Lower leg skin (tissue), 4 donors: ENCODE data around the gene ECM2. TPM values are rescaled to one million over a fixed set of nuclear protein-coding genes. Genes with fewer than 3 reads are reported as not detected.

ENCODE experiments used
- DNase-seq, 2 donors: peaks; one replicate each; pipeline ENCODE4 v3.0.0-alpha.2; 2019; ENCODE audit warnings: low spot score in 2 of 2
- H3K4me3 ChIP-seq: fragments of 200-600 bp; sonication (generic); 2 replicates; pipeline ENCODE4 v1.5.1; 2017; ENCODE audit warnings: mild to moderate bottlenecking, low read depth; ENCODE audit not compliant: poor library complexity, severe bottlenecking
- POLR2A ChIP-seq, 2 donors: fragments of 450-650 bp; IDR thresholded peaks; one replicate each; pipeline ENCODE4 v1.6.1; 2016 to 2017; ENCODE audit warnings: antibody characterized with exemption in 2 of 2, mild to moderate bottlenecking in 1 of 2, moderate library complexity in 1 of 2
- WGBS, 2 donors: methylation state at CpG; one replicate each; pipeline ENCODE4 v1.1.5; 2018; 5-methylcytosine and 5-hydroxymethylcytosine counted together
- intact Hi-C: fragments of 100-400 bp; cut with DNase I; formaldehyde crosslinking; loops from one replicate; pipeline ENCODE4 v1.15.0; 2023; ENCODE audit warnings: low total_unique reads
- total RNA-seq, 4 donors: library from RNA; depleted of rRNA; stranded (reverse); fragments of >200 nt; gene quantifications; one replicate each; pipeline ENCODE4 v1.1.0, GENCODE V29; 2016
- TF ChIP-seq, protein P1 (sequence below), 3 donors: fragments of 450-650 bp; IDR thresholded peaks; one replicate each; pipeline ENCODE4 v1.5.1; 2016; ENCODE audit warnings: antibody characterized with exemption in 3 of 3, mild to moderate bottlenecking in 3 of 3, moderate library complexity in 2 of 3

Gene ECM2
- total RNA-seq, 4 donors from 2014 or later = 2.4 to 10.1 (median 3.8) TPM

DNA sequence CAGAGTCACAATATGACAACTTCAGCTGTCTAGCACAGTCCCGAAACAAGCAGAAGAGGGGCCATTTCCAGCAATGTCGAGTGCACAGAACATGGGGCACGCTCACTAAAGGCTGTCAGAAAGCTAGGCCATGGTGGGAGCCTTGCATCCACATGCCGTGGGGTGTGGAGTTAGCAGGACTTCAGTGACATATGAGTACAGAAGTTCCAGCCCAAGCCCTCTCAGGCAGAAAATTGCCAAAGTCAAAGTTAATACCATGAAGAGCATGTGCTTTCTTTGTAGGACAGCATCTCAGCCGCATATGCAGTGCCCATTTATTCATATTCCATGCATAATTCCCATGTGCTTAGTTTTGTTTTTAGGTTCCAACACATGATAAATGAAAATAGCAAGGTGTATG lies 26.7 kb downstream of the ECM2 start:
- intact Hi-C loops = no loop called here
- no peak for TF ChIP-seq POLR2A (IDR thresholded peaks at IDR 0.05)
- TF ChIP-seq, protein P1, sequence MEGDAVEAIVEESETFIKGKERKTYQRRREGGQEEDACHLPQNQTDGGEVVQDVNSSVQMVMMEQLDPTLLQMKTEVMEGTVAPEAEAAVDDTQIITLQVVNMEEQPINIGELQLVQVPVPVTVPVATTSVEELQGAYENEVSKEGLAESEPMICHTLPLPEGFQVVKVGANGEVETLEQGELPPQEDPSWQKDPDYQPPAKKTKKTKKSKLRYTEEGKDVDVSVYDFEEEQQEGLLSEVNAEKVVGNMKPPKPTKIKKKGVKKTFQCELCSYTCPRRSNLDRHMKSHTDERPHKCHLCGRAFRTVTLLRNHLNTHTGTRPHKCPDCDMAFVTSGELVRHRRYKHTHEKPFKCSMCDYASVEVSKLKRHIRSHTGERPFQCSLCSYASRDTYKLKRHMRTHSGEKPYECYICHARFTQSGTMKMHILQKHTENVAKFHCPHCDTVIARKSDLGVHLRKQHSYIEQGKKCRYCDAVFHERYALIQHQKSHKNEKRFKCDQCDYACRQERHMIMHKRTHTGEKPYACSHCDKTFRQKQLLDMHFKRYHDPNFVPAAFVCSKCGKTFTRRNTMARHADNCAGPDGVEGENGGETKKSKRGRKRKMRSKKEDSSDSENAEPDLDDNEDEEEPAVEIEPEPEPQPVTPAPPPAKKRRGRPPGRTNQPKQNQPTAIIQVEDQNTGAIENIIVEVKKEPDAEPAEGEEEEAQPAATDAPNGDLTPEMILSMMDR (IDR thresholded peaks at IDR 0.05) = no peak

DNA sequence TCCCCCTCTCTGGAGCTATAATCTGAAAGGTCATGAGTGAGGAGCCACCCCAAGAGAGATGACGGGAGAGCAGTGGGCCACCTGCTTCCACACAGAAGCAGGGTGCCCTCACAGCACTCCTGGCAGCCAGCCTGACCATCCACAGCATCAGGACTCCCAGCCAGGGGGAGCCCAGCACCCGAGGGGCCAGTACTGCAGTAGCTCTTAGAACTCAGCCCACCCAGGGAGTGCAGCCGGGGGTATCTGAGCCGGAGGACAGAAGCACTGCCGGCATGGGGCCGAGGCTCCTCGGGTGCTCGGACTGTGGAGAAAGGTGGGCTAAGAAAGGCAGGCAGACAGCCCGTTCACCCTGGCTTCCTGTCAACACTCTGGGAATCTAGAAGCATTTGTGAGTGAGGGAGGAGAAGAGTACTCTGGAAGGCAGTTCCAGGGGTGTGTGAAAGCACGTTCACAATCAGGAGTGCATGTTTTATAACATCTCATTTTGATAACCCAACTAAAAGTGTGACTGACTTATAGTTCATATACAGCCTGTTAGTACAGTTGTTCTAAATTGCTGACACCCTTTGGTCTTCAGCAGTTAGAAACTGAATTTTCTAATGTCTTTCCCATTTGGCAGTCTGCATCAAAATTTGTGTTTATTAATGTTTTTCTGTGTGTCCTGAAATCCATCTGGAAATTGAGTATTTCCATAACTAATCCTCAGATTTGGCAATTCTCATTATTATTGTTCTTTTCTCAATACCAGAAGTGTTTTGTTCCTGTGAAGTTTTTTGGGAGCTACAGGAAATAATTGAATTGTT lies 27.6 kb downstream of the ECM2 start:
- intact Hi-C loops = no loop called here
- TF ChIP-seq POLR2A (IDR thresholded peaks at IDR 0.05) = no peak
- TF ChIP-seq, protein P1 (IDR thresholded peaks at IDR 0.05) = no peak
- DNase-seq = no peak
- WGBS, 2 donors = 58 to 75% methylated on average over 9 to 10 of the region's 10 CpGs
- H3K4me3 ChIP-seq = no peak overlapping the region

More for the DNA sequence above, 26.7 kb downstream of the ECM2 start:
- H3K4me3 ChIP-seq = no peak overlapping the region
- DNase-seq = no peak
- 86 to 94% methylated on average over 5 of the region's 5 CpGs for WGBS, 2 donors

DNA sequence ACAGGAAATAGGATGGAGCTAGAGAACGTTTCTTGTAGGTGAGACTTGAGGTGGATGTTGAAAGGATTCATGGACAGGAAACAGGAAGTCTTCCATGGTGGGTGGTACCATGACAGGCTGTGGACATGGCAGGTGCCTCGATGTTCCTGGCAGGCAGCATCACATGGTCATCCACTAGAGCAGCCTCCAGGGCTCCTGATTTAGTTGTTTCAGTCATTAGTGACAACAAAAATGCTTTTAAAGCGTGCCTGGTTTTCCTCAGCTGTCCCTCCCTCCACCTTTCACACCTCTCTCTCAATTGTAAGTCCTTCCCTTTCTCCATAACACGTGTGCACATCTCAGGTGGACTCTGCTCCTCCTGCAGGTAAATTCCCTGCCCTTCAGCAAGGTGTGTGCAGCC lies 28.3 kb downstream of the ECM2 start:
- WGBS, 2 donors = 52 to 58% methylated on average over 4 of the region's 4 CpGs
- no peak for DNase-seq
- TF ChIP-seq POLR2A (IDR thresholded peaks at IDR 0.05) = no peak
- TF ChIP-seq, protein P1 (IDR thresholded peaks at IDR 0.05) = no peak
- H3K4me3 ChIP-seq = no peak overlapping the region
- intact Hi-C loops = no loop called here

DNA sequence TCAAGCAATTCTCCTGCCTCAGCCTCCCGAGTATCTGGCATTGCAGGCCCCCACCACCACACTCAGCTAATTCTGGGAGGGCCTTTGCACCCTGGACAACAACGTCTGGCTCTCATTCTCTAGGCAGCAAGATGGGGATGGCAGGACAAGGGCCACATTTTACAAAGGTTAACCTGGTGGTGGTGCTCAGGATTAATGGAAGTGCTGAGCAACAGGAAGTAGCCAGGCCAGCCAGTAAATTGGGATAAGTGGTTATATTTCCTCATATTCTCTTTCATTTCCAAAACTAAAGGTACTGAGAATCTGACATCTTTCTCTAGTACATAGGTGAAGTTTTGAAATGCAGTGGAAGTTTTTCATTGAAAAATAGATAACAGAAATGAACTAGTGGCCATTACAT lies 28.8 kb downstream of the ECM2 start:
- intact Hi-C loops = no loop called here
- DNase-seq = no peak
- no peak overlapping the region for H3K4me3 ChIP-seq
- WGBS, 2 donors = 83 to 86% methylated on average over 2 of the region's 2 CpGs
- TF ChIP-seq, protein P1 (IDR thresholded peaks at IDR 0.05) = no peak
- TF ChIP-seq POLR2A (IDR thresholded peaks at IDR 0.05) = no peak

DNA sequence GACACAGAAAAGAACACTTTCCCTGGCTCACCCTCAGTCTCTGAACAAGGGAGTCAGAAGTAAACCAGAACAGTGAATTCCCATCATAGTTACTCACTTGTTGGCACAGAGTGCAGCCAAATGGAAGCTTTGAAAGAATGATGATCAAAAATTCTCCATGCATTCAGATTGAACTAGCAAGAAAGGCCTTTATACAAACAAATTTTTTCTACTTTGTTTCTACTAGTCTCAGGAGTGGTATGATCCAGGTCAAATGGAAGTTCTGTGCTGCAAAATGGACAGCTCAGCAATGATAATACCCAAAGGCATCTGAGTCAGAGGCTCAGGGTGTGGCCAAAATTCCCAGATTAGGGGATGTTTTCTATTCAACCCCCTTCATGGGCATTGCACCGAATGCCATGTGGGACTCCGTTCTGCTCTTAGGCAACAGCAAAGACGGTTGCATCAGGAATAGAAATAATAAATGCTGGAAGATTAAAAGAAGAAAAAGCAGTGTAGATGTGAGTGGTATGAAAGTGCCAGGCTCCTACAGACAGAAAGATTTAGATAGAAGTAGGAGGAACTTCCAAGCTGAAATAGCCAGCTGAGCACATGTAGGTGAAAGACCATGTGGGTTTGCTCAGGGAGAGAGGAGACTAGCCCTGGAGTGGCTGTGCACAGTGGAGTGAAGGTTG lies 29.5 kb downstream of the ECM2 start:
- peak in 1 of 2 donors; percentile 55 for DNase-seq
- intact Hi-C loops = no loop called here
- TF ChIP-seq, protein P1 (IDR thresholded peaks at IDR 0.05) = no peak
- no peak for TF ChIP-seq POLR2A (IDR thresholded peaks at IDR 0.05)
- no peak overlapping the region for H3K4me3 ChIP-seq
- WGBS, 2 donors = 25 to 35% methylated on average over 3 of the region's 3 CpGs
